Left renal pelvis (tissue), 4 donors: ENCODE measurements around the gene TMEM59L. TPM values are rescaled to one million over a fixed set of nuclear protein-coding genes. Genes with fewer than 3 reads are reported as not detected.

Experiments used
- polyA plus RNA-seq, 4 donors: library from polyadenylated mRNA; unstranded; fragments of 120-200 nt; gene quantifications; one replicate each; pipeline ENCODE4 v1.2.1, GENCODE V29; 2013; ENCODE audit not compliant: insufficient read length in 4 of 4

Gene TMEM59L
- polyA plus RNA-seq, 4 donors = 3.1 to 22.5 (median 3.8) TPM

Other genes starting within 250 kb of the TMEM59L start
- 10 to 100 TPM in 2 of 4 donors, 1 to 10 TPM in 2; 1.1 to 23.7 (median 7.6) TPM for gene GDF15, start 226.7 kb upstream of the TMEM59L start, polyA plus RNA-seq
- 1 to 10 TPM in 2 of 4 donors, under 1 TPM in 2; 0.78 to 1.6 (median 1.1) TPM for gene LRRC25, start 215.2 kb upstream of the TMEM59L start, polyA plus RNA-seq
- 100 to 1,000 TPM in 1 of 4 donors, 10 to 100 TPM in 3; 68.0 to 128 (median 79.4) TPM for gene SSBP4, start 193.5 kb upstream of the TMEM59L start, polyA plus RNA-seq
- gene ISYNA1, start 174.7 kb upstream of the TMEM59L start, polyA plus RNA-seq = 100 to 1,000 TPM in 2 of 4 donors, 10 to 100 TPM in 2; 98.7 to 147 (median 103) TPM
- 10 to 100 TPM in 1 of 4 donors, 1 to 10 TPM in 3; 7.8 to 12.0 (median 9.0) TPM for gene ELL, start 90.8 kb upstream of the TMEM59L start, polyA plus RNA-seq
- gene FKBP8, start 69.3 kb upstream of the TMEM59L start, polyA plus RNA-seq = 100 to 1,000 TPM; 131 to 201 (median 173) TPM
- gene KXD1, start 55.0 kb upstream of the TMEM59L start, polyA plus RNA-seq = 10 to 100 TPM; 56.2 to 70.8 (median 62.6) TPM
- gene UBA52, start 41.0 kb upstream of the TMEM59L start, polyA plus RNA-seq = 100 to 1,000 TPM; 751 to 855 (median 786) TPM
- gene REX1BD, start 24.1 kb upstream of the TMEM59L start, polyA plus RNA-seq = 10 to 100 TPM; 17.4 to 50.8 (median 21.9) TPM
- 1 to 10 TPM; 3.0 to 7.5 (median 4.1) TPM for gene CRLF1, start 6.1 kb upstream of the TMEM59L start, polyA plus RNA-seq
- 10 to 100 TPM in 1 of 4 donors, 1 to 10 TPM in 3; 5.1 to 10.3 (median 6.4) TPM for gene KLHL26, start 24.2 kb downstream of the TMEM59L start, polyA plus RNA-seq
- 10 to 100 TPM; 15.8 to 29.6 (median 17.5) TPM for gene CRTC1, start 70.8 kb downstream of the TMEM59L start, polyA plus RNA-seq
- gene COMP, start 178.4 kb downstream of the TMEM59L start, polyA plus RNA-seq = under 1 TPM; 0.20 to 0.45 (median 0.29) TPM
- gene UPF1, start 219.1 kb downstream of the TMEM59L start, polyA plus RNA-seq = 10 to 100 TPM; 33.0 to 62.5 (median 51.6) TPM